IPS-18c (cell line): ENCODE measurements around the gene TACC3.

ENCODE experiments used
- H3K4me3 ChIP-seq: 2 replicates; pipeline ENCODE4 v1.7.0; 2013; ENCODE audit warnings: low read depth, mild to moderate bottlenecking, low read length, moderate library complexity; ENCODE audit not compliant: insufficient read depth
- H3K9me3 ChIP-seq: one replicate; pipeline ENCODE4 v1.6.1; 2013; ENCODE audit warnings: mild to moderate bottlenecking, low read length, moderate library complexity; ENCODE audit not compliant: control insufficient read depth, insufficient read depth

The TACC3 gene

GRCh38 chr4:1750381-1751154, 29.2 kb downstream of the TACC3 start:
- Histone ChIP-seq H3K4me3 (no peak overlapping the region), H3K9me3 (no peaks in the 10 kb centered on the region)

DNA sequence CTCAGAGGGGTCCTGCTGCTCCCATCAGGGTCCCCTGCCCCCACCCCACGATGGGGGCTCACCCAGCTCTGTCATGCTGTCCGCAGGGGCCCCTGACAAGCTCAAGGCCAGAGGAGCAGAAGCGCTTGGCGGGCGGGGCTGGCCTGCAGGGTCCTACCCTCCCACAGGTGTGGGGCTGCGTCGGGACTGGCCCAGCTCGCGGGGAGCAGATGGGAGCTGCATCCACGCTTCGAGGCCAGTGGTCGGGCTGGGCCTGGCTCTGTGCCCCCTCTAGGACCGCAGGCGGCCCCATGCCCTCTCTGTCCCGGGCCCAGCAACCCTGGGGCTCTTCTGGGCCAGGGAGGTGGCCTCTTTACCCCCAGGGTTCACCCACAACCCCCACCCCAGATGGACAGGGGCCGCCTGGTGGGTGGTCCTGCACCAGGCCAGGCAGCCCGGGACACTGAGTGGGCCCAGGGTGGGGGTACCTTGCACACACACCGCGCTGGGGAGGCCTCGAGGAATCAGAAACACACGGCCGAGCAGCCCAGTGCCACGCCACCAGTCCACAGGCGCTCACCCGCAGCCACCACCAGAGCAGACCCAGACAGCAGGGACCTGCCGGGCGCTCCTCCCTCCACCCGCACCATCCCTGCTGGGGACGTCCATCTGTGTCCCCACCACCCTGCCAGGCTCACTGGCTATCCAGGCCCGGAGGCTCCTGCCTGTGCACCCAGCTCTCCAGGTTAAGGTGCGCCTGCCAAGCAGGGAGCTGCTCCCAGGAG, 30.0 kb downstream of the TACC3 start:
- Histone ChIP-seq H3K4me3 (no peak overlapping the region), H3K9me3 (no peaks in the 10 kb centered on the region)

DNA sequence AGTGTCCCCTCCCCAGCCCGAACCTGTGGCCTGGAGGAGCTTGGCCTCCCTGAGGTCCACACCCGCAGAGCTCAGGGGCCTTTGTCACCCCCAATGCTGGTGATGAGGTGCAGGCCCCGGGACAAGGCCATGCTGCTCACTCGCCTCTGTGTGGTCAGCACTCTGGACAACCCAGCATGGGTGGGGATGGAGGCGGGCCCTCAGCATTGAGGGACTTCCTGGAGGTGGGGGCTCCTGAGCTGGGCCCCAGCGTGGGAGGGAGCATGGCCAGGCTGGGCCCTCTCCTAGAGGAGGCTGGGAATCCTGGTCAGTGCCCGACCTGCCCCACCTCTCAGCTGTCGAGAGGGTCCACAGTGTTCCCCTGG, 30.6 kb downstream of the TACC3 start:
- no peaks in the 10 kb centered on the region for H3K9me3 ChIP-seq
- no peak overlapping the region for H3K4me3 ChIP-seq

- no peak overlapping the region for H3K4me3 ChIP-seq
- H3K9me3 ChIP-seq, result no peaks in the 10 kb centered on the region
Measured at GRCh38 chr4:1752284-1753041, 31.1 kb downstream of the TACC3 start.

DNA sequence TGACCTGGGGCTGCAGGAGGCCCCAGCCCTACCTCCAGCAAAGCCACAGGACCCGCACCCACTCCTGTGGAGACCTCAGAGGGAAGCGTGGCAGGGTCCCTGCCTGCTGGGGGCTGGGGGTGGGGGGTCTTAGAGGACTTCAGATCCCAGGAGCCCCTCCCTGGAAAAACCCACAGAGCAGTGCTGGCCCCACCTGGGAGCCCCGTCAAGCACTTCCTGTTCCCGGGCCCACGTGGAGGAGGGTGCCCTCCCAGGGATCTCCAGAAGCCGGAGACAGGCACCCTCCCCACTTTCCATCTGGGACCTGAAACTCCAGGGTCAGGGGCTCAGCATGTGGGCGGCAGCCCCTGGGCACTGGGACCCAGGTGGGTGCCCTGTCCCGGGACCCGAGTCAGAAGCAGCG, 32.0 kb downstream of the TACC3 start:
- no peak overlapping the region for H3K4me3 ChIP-seq
- no peaks in the 10 kb centered on the region for H3K9me3 ChIP-seq

GRCh38 chr4:1753697-1754311, 32.5 kb downstream of the TACC3 start:
- Histone ChIP-seq H3K4me3 (no peak overlapping the region), H3K9me3 (no peaks in the 10 kb centered on the region)

DNA sequence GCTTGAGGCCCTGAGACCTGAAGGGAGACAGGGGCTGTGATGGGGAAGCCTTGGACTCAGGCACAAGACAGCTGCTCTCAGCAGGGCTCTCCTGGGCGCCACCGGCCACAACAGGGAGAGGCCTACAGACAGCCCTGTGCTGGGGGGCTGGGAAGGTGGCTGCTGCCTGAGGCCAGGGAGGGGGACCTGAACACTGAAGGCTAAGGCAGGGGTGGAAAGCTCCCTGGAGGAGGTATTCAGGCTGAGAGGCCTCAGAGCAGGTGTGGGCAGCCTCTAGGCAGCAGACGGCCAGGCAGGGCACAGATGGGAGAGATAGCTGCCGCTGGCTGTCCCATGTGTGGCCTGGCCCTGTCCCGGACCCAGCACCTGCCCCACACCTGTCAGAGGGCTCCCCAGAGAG, 33.0 kb downstream of the TACC3 start:
- Histone ChIP-seq H3K4me3 (no peak overlapping the region), H3K9me3 (no peaks in the 10 kb centered on the region)

GRCh38 chr4:1755297-1755696, 34.0 kb downstream of the TACC3 start:
- no peaks in the 10 kb centered on the region for H3K9me3 ChIP-seq
- no peak overlapping the region for H3K4me3 ChIP-seq

- no peaks in the 10 kb centered on the region for H3K9me3 ChIP-seq
- no peak overlapping the region for H3K4me3 ChIP-seq
Measured at GRCh38 chr4:1756079-1756478, 34.8 kb downstream of the TACC3 start.

DNA sequence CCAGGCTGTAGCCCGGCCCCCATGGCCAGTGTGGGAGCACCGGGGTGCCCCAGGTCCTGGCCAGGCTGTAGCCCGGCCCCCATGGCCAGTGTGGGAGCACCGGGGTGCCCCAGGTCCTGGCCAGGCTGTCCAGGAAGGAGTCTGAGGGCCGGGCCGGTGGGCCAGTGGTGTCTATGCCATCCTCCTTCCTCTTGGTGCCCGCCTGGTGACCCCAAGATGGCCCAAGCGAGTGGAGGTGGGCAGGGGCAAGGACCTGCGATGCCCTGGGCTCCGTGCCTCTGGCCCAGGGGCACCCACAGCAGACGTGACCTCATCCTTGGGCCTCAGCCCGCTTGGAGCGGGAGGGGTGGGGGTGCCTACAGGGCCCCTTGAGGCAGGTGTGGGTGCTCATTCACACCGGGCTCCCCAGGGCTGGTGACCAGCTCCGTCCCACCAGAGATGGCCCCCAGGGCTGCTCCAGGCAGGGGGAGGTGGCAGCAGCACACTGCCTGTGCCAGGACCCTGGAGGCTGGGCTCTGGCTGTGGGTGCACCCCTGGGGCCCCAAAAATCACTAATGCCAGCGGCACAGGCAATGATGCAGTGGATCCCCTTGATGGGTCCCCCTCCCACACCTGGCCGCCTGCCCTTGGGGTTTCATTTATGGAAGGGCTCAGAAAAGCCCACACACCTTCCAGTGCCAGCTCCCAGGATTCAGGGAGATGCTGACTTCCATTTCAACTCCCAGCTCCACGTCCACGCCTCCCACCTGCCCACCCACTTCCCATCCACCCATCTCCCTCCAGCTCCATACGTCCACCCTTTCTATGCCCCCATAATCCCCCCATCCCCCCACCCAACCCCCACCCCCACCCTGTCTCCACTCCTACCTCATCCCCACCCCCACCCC, 35.8 kb downstream of the TACC3 start:
- Histone ChIP-seq H3K4me3 (no peak overlapping the region), H3K9me3 (no peaks in the 10 kb centered on the region)

DNA sequence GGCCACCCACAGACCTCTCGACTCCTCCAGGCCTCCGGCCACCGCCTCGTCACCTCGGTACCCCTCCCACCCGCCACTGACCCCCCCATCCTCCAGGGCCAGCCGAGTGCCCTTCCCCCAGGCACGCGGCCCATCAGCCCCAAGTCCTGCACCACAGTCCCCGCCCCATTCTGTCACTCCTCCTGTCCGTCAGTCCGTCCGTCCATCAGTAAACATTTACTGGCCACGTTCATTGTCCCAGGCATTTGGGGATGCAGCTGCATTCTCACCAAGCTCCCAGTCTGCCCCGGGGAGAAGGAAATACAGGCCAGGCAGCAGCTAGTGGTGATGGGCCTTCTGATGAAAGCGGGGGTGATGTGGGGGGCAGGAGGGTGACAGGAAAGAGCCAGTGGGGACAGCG, 36.5 kb downstream of the TACC3 start:
- no peak overlapping the region for H3K4me3 ChIP-seq
- H3K9me3 ChIP-seq, result no peaks in the 10 kb centered on the region

- Histone ChIP-seq H3K4me3 (no peak overlapping the region), H3K9me3 (no peaks in the 10 kb centered on the region)
Measured at GRCh38 chr4:1758306-1759121, 37.2 kb downstream of the TACC3 start.

DNA sequence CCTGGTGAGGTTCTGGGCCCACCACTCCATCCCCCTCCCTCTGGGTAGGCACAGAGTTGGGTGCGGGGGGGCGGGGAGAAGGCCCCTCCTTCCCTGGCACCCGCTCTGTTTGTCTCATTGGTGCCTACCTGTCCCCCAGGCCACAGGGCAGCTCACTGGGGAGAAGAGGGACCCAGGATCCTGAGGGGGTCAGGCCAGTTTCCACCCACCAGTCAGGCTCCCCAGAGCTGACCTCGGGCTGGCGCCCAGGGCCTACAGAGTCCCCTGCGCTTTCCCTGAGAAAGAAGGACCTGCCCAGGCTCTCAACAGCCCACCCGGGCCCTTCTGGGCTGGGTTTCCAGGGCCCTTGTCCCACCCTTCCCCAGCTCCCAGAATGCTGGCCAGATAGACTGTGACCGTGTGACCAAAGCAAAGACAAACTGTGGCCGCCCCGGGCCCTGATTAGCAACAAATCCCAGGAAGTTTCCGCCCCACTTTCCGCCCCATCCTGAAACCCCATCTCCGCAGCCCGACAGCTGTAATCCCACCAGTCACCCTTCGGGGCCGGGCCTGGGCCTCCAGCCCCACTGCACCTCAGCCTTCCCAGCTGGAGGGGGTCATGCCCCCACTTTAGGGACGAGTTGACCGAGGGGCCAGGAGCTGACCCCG, 38.0 kb downstream of the TACC3 start:
- H3K4me3 ChIP-seq, result no peak overlapping the region

DNA sequence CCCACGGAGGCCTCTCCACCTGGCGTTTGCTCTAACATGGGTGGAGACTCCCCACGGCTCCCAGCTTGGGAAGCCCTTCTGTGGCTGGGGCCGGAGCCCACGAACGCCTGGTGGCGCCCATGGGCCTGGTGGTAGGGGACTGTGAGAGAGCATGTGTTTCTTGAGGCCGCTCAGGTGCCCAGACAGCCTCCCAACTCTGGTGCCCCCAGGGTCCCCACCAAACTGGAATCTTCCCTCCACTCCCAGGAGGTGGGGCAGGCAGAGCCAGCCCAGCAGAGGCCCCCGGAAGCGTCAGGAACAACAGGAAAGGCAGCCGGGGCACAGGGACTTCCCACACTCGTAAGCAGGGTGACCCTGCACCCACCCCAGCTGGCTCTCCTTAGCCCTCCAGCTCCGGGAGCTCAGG, 38.5 kb downstream of the TACC3 start:
- H3K9me3 ChIP-seq, result no peaks in the 10 kb centered on the region
- no peak overlapping the region for H3K4me3 ChIP-seq

More for the DNA sequence above, 38.0 kb downstream of the TACC3 start:
- no peaks in the 10 kb centered on the region for H3K9me3 ChIP-seq

DNA sequence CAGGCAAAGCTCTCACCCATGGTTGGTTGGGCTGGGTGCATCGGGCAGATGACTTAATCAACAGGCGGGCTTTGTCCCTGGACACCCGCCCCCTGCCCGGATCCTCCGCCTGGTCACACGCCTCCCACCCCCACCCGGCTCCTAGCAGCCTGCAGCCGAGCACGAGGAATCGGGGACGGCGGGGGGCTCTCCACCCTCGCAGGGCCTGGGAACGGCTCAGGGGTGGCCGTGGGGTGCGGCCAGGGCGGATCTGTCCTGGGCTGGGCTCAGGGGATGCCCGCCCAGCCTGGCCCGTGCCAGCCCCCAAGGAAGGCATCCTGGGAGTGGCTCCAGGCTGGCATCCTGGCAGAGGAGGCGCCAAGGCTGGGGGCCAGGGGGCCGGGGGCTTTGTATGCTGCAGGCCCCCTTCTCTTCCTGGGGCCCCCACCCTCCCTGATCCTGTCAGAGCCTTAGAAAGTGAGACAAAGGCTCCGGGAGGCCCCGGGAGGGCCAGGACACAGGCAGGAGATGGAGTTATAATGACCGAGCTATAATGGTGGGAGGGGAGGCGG, 39.3 kb downstream of the TACC3 start:
- Histone ChIP-seq H3K9me3 (no peaks in the 10 kb centered on the region), H3K4me3 (no peak overlapping the region; the same call in 1 of the 2 replicates)
